Hematopoietic multipotent progenitor cell treated with erythropoietin and hydrocortisone succinate and interleukin-3 and kit ligand, for 15 days (in vitro differentiated cells): ENCODE data around the gene GIGYF1.

Experiments
- DNase-seq: peaks from one replicate; pipeline ENCODE4 v3.0.0-alpha.2; 2015; ENCODE audit warnings: low spot score

Gene GIGYF1

DNA sequence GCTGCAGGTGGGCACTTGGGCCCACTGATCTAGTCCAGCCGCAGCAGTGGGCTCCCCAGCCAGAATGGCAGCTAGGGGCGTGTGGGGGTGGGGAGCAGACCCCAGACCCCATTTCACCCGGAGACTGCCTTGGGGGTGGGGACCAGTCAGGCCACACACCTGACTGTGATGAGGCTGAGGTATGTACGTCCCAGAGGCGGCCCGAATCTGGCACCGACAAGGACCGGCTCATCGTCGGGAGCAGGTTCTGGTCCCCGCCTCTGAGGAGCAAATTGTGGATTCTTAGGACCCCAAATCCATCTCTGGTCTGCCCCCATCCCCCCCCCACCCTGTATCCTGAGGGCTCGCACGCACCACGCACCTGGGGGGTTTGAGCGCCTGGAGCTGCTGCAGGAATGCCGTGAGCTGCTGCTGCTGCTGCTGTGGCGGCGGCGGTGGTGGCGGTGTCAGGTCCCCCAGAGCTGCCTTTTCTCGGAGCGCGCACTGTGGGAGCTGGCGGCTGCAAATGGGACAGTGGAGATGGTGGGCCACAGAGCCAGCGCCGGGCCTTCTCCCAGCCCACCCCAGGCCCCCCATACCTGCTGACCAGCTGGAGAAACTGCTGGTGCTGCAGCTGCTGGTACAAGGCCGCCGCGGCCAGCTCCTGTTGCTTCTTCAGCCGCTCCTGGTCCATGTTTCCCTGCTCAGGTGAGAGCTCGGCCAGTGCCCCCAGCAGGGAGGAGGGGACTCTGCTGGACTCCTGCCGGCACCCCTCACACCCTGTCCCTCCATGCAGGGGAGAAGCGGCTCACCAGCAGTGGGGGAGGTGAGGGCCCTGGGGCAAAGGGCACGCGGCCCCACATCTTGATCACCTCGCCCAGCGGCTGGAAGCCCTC, 10.2 kb downstream of the GIGYF1 start:
- no peak for DNase-seq

DNA sequence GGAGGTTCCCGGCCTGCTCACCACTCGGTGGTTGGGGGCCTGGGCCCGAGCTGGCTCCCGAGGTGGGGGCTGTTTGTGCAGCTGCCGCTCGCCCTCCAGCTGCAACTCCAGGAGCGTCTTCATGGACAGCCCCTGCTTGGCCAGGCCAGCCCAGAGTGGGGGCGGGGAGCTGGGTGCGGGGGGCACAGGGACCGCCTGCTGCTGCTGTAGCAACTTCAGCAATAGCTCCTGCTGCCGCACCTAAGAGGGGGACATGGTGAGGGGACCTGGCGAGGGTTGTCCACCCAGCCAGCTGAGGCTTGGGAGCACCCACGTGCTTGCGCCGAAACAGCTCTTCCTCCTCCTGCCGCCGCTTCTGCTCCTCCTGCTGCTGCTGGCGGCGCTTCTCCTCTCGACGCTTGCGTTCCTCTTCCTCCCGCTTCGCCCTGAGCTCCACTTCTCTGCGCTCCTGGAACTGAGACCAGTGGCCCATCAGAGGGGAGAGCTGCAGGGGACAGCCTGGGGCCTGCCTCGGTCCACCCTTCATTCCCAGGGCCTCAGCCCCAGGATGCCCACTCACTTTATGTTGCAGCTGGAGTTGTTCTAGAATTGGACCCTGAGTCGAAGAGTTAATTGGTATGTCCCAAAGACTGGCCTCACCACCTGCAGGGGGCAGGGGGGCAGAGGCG, 10.9 kb downstream of the GIGYF1 start:
- no peak for DNase-seq

- DNase-seq = no peak
Measured at GRCh38 chr7:100682228-100682741, 11.8 kb downstream of the GIGYF1 start.

- DNase-seq = no peak
Measured at GRCh38 chr7:100681491-100682227, 12.4 kb downstream of the GIGYF1 start.

DNA sequence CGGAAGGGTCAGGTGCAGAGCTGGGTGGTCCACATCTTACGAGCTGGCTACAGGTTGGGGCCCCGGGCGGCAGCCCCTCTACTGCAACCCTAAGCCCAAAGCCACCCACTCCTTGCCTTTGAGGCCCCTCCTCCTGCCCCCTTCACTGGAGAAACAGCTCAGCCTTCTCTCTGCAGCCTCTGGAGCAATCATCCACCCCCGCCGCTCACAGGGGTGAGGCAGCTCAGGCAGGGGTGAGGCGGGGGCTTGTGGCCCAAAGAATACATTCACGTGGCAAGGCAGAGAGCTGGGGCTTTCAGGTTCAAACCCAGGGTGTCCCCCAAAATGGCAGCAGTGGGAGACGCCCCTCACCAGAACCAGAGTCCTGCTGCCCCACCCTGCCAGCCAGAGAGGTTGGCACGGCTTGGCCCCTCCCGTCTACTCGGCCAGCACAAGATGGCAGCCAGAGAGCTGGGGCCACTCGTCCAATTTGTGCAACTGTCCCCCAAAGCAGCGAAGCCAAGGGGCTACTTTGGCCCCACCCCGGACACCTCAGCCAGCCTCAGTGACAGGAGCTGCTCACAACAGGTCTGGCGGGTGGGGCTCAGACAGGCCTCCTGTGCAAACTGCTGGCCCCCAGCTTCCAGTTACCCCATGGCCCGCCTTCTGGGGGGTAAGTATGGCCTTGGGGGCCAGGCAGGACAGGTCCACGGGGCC, 13.3 kb downstream of the GIGYF1 start:
- DNase-seq = no peak

DNA sequence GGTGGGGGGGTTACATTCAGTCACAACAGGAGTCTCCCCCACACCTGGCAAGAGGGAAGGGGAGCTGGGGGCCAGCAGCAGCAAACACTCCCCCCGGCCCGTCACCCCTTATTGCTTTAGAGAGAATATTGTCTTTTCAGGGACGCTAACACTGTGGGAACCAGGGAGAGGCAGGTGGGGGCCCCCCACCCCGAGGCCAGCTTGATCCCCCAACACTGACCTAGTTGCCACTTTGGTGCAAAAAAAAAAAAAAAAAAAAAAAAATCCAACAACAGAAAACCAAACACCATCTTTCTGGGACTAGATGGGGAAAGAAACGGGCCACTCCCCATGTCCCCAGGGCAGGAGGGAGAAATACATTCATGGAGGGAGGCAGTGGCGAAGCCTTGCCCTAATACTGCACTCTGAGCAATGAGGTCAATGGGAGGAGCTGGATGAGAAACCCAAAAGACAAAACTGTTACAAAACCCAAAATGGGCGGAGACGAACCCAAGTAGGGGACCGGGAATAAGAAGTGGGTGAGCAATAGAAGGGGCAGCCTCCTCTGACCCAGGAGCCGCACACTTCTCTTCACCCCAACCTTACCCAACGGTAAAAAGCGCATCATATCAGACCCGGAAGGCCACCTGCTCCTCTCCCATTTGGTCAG, 14.0 kb downstream of the GIGYF1 start:
- no peak for DNase-seq

DNA sequence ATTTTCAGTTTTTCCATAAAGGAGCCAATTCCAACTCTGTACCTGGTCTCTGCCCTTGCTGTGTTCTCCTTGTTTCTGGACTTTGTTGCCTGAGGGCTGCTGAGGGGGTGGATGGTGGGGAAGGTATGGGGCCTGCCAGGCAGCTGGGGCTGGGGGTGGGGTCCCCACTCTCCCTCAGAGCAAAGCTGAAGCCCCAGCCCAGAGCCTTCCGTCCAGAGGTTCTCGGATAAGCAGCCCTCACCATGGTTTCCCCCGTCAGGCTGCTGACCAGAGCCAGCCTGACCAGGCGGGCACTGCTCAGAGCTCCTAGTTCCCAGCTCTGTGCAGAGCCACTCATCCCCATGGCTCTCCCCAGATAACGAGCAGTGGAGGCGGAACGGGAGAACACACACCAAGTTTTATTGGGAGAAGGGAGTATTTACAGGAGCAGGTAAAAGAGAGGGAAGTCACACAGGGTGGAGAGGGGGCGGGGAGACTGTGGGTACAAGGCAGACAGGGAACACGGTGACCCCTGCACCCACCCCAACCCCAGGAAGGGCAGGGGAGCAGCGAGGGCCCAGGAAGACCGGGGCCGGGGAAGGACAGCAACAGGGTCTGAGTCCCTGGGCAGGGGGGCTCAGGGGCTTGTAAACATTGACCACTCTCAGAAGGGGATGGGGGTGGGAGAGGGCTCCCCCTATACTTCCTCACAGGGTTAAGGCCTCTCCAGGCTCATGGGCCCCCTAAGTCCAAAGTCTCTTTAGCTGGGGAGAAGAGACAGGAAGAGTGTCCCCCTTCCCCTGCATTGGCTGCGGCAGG, 14.7 kb downstream of the GIGYF1 start:
- DNase-seq = no peak

DNA sequence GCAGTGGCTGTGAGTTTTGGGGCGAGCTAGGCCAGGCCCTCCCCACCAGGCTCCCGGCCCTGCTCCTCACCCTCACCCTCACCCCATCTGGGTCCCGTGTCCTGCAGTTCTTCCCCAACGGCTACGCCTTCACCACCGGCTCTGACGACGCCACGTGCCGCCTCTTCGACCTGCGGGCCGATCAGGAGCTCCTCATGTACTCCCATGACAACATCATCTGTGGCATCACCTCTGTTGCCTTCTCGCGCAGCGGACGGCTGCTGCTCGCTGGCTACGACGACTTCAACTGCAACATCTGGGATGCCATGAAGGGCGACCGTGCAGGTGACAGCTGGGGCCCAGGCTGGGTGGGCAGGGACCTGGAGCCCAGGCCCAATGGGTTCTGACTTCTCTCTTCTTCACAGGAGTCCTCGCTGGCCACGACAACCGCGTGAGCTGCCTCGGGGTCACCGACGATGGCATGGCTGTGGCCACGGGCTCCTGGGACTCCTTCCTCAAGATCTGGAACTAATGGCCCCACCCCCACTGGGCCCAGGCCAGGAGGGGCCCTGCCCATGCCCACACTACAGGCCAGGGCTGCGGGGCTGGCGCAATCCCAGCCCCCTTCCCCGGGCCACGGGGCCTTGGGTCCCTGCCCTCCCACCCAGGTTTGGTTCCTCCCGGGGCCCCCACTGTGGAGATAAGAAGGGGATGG, 15.6 kb downstream of the GIGYF1 start:
- DNase-seq = no peak

DNA sequence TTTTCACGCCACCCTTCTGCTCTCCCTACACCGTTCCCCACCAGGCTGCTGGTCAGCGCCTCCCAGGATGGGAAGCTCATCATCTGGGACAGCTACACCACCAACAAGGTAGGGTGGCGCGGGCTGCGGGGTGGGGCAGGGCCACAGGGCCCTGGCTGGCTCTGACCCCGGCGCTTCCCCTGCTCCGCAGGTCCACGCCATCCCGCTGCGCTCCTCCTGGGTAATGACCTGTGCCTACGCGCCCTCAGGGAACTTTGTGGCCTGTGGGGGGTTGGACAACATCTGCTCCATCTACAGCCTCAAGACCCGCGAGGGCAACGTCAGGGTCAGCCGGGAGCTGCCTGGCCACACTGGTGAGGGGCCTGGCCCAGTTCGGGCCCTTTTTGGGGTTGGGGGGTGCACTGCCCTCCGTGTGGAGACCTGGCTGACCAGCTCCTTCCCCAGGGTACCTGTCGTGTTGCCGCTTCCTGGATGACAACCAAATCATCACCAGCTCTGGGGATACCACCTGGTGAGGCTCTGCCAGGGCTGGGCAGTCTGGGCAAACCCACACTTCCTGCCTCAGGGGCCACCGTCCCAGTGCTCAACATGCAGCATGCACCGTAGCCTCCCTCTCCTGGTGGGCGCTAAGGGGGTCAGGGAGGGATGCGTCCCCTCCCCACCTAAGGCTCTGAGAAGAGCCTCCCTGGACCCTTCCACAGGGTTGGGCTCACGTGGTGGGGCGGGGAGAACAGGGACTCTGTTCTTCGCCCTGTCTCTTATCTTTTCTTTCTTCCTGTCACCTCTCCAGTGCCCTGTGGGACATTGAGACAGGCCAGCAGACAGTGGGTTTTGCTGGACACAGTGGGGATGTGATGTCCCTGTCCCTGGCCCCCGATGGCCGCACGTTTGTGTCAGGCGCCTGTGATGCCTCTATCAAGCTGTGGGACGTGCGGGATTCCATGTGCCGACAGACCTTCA, 16.5 kb downstream of the GIGYF1 start:
- DNase-seq = no peak

DNA sequence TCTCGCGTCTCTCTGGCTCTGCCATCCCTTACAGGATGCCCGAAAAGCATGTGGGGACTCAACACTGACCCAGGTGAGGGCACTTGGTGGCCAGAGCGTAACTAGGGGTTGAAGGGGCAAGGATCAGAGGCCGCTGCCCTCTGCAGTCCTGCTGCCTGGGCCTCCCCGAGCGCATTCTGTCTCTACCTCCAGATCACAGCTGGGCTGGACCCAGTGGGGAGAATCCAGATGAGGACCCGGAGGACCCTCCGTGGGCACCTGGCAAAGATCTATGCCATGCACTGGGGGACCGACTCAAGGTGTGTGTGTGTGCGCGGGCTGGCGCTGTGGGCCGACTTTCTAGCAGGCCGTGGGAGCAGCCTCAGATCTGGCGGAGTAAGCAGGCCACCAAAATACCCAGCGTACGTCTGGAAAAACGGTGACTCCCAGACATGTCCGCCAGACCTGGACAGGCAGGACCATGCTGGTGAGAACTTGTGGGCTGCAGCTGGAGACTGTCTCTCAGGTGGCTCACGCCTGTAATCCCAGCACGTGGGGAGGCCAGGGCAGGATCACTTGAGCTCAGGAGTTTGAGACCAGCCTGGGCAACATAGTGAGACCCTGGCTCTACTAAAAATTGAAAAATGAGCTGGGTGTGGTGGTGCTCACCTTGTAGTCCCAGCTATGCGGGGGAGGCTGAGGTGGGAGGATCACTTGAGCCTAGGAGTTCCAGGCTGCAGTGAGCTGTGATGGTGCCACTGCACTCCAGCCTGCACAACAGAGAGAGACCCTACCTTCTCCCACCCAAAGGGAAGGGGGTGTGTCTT, 17.3 kb downstream of the GIGYF1 start:
- no peak for DNase-seq

- DNase-seq = peak; percentile 81
Measured at GRCh38 chr7:100675581-100676350, 18.3 kb downstream of the GIGYF1 start.

GRCh38 chr7:100675105-100675451, 19.0 kb downstream of the GIGYF1 start:
- DNase-seq = no peak

DNA sequence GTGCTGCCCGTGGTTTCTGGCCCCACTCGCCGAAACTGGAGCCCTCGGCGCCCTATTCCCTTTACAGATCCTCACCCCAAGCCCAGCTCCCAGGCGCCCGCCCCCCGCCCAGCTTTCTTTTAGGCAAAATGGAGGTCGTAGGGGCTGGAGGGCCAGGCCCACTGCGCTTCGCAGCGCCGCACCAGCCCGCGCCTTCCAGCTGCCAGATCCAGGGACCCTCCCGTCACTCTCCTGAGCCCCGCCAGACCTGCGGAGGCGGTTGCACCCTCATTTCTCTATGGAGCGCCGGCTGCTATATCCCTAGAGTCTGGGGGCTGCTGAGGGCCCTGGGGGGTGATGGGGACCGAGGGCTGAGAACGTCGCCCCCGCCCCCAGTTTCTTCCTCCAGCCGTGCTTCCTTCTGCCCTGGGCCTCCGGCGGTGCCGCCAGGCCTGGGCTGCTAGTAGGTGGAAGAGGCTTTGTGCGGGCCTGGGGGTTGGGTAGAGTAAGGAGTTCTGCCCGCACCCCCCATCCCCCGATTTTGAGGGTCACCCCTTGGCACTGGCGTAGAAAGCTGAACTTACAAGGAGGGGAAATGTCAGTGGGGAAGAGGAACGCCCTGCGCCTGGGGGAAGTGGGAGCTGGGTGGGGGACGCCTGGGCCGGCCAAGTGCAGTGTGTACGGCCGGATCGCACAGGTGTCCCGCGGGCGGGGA, 19.5 kb downstream of the GIGYF1 start:
- DNase-seq = peak; percentile 32

- DNase-seq = peak; percentile 58
Measured at GRCh38 chr7:100673942-100674410, 20.1 kb downstream of the GIGYF1 start.

DNA sequence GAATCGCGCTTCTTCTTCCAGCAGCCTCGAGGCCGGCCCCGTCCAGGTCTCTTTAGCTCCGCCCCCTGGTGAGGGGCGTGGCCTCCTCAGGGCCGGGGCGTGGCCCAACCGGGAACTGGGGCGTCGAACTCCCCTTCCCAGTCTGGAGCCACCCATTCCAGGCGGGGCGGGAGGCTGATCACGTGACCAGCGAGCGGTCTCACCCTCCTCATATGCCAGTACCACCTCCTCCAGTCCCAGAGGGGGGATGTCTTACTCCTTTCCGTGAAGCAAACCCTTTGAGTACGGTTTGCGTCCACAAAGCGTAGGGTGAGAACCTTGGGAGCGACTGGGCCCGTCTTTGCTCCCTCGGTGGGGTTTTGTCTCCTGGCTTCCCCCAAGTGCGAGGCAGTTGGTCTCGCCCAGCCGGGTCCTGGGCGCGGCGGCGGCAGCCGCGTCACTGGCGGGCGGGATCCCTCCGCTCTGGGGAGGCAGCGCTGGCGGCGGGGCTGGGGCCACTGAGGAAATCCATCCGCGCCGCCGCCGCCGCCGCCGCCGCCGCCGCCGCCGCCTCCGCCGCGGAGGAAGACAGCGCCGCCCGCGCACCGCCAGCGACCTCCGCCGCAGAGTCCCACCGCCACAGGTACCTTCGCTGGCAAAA, 20.6 kb downstream of the GIGYF1 start, which contains the start of gene GNB2:
Gene GNB2, plus strand, starts transcription at position 439 of the 640 bp plus-strand sequence. CDS start 2,526 bp downstream, outside the sequence.
- DNase-seq = peak; percentile 99
